ENCODE results near the gene MBOAT1.

MBOAT1 gene

GRCh38 chr6:20099156-20099555 lies 113.1 kb downstream of the MBOAT1 start:
- DNase-seq (ENCODE audit: low read depth in 3 of 3) = no peak

DNA sequence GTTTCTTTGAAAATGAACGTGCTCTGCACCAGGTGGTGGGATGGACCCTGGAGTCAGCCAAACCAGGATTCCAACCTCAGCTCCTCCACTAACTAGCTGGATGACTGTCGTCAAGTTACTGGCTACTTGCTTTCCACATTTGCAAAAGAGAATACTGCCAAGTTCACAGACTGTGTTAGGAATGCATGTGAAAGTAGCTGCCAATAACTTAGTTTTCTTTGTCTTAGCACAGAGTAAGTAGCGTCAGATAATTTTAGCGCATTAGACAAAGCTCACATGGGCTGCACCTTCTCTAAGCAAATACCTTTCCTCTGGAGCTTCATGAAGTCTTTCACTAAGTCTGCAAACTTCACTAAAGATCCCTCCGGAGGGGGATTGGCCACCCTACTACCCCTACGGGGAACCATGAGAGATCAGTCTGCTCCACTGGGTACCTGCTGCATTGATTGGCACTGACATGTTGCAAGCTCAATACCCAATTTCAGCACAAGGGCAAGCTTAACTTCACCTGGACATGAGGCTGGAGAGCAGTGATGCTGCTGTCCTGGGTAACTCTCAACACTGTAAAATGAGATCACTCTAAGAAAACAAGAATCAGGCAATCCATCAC lies 113.9 kb downstream of the MBOAT1 start:
- no peak for DNase-seq (ENCODE audit: low read depth in 3 of 3)

GRCh38 chr6:20096536-20096935 lies 115.7 kb downstream of the MBOAT1 start:
- no peak for DNase-seq (ENCODE audit: low read depth in 3 of 3)

DNA sequence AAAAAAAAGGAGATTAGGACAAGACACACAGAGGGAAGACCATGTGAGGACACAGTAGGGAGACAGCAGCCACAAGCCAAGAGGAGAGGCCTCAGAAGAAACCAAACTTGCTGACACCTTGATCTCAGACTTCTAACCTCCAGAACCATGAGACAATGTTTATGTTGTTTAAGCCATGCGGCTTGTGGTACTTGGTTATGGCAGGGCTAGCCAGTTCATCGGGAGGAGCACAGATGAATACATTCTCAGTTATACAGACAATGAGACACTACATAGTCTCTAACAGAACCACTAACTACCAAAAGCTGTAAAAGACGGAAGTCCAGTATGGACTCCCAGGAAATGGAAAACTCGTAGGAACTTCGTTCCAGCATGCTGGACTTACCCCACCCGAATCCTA lies 116.8 kb downstream of the MBOAT1 start:
- no peak for DNase-seq (ENCODE audit: low read depth in 3 of 3)

- no peak for DNase-seq (ENCODE audit: low read depth in 3 of 3)
Measured at GRCh38 chr6:20092071-20092566, 120.2 kb downstream of the MBOAT1 start.

GRCh38 chr6:20086992-20087391 lies 125.3 kb downstream of the MBOAT1 start:
- no peak for DNase-seq (ENCODE audit: low read depth in 3 of 3)

DNA sequence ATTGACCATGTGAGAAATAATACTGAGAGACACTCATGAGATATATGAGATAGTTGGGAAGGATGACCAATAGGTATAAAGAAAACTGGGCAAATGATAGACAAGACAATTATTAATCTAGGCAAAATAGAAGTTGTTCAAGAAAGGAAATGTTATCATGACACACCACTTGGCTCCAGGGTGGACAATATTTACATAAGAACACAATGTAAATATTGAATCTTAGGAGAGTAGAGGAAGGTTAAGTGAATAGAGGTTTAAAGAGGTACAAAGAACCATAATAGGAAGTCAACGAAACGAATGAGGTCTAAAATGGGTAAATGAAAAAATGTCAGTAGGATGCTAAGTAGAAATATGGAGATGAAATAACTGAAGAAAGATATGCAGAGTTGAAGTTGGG lies 126.5 kb downstream of the MBOAT1 start:
- no peak for DNase-seq (ENCODE audit: low read depth in 3 of 3)

DNA sequence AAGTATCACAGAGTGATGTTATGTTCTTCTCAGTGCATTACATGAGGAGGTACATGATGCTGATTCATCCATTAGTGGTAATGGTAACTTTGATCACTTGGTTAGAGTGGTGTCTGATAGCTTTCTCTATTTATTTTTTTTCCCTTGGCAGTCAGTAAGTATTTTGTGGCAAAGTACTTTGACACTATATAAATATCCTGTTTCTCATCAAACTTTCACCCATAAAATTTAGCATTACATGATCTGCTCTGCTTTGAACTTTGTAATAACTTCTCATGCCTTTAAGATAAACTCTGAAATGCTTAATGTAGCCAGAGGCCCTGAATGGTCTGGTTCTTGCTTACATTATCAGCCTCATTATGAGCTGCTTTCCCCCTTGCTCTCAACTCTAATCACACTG lies 127.9 kb downstream of the MBOAT1 start:
- DNase-seq (ENCODE audit: low read depth in 3 of 3) = no peak

DNA sequence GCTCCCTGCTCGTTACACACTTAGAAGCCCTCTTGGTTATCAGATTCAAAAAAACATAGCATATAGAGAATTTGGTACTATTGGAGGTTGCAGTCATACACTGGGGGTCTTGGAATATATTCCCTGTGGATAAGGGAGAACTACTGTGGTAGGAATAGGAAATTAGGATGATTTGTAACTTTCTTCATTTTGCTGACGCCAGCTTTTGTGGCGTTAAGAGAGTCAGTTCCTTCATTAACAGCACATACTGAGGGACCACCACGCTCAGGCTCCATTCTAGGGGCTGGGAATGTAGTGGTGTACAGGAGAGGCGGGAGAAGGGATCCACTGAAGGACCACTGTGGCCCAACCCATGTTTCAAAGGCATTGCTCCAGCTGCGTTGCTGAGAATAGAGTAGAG lies 140.3 kb downstream of the MBOAT1 start:
- DNase-seq (ENCODE audit: low read depth in 3 of 3) = no peak

DNA sequence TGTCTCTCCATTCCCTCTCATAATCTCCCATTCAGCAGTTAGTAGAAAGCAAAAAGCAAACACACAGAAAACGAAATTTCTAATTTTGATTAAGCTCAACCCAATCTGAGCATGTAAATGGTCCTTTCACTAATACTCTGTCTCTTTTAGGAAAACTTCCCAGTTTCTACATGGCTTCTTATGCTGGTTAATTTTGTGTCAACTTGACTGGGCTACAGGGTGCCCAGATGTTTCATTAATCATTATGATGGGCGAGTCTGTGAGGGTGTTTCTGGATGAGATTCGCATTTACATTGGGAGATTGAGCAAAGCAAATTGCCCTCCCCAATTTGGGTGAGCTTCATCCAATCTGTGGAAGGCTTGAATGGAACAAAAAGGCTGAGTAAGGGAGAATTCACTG lies 142.2 kb downstream of the MBOAT1 start:
- no peak for DNase-seq (ENCODE audit: low read depth in 3 of 3)

DNA sequence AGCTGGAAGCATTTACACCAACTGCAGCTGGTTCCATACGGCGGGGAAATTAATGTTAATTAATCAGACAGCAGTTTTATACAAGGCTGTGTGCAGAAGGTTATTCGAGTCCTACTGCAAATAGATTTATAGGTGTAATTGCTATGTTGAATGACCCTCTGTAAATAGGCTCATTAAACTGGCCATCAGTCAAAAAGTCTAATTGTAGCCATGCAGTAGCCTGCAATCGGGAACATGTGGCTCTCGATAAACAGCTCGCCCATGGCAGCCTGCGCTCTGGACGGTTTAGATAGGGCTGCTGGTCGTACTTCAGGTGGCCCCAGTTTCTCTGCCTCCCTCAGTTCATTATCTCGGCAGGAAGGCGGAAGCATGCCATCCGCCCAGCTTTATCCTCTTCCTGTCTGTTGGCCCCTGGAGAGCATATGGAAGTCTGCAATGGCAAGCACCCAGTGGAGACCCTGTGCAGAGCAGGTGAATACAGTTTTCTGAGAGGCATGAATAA lies 143.2 kb downstream of the MBOAT1 start:
- no peak for DNase-seq (ENCODE audit: low read depth in 3 of 3)

- no peak for DNase-seq (ENCODE audit: low read depth in 3 of 3)
Measured at GRCh38 chr6:20068421-20068988, 143.8 kb downstream of the MBOAT1 start.

DNA sequence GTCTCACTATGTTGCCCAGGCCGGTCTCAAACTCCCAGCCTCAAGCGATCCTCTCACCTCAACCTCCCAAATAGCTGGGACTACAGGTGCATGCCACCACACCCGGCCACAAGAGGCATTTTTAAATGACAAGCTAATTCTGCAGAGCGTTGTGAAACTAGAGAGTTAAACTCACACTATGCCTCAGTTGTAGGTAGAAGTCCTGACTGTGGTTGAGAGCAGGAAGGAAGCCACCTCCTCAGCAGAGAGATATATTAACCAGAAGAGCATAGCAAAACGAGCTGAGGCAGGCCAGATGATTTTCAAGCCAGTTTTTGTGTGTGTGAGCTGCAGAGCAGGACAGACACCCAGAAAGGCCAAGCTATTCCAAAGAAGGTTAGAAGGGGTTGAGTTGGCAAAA lies 150.3 kb downstream of the MBOAT1 start:
- no peak for DNase-seq (ENCODE audit: low read depth in 3 of 3)

DNA sequence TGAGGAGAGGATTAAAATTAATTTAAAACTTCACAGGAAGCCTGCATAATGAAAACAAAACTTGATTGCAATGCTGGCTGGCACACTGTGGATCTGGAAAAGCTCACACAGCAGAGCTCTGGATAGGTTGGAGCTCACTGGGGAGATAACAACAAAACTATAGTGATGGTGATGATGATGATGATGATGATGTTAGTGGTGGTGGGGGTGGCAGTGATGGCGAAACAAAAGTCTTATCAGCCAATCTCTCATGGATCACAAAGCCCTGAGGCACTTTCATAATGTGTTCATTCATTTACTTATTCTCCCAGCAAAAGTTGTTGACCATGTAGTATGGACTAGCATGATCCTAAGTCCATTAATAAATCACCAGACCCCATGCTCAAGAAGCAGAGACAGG lies 152.0 kb downstream of the MBOAT1 start:
- DNase-seq (ENCODE audit: low read depth in 3 of 3) = no peak

- DNase-seq (ENCODE audit: low read depth in 3 of 3) = no peak
Measured at GRCh38 chr6:20058912-20059311, 153.4 kb downstream of the MBOAT1 start.

- no peak for DNase-seq (ENCODE audit: low read depth in 3 of 3)
Measured at GRCh38 chr6:20058121-20058905, 154.0 kb downstream of the MBOAT1 start.

GRCh38 chr6:20056350-20056992 lies 155.8 kb downstream of the MBOAT1 start:
- DNase-seq (ENCODE audit: low read depth in 3 of 3) = no peak

- DNase-seq (ENCODE audit: low read depth in 3 of 3) = no peak
Measured at GRCh38 chr6:20055916-20056315, 156.4 kb downstream of the MBOAT1 start.
